ENCODE data around the gene MSI1.
A peak's percentile ranks its signal among the peaks of the same experiment; 100 is the strongest.

Gene MSI1

DNA sequence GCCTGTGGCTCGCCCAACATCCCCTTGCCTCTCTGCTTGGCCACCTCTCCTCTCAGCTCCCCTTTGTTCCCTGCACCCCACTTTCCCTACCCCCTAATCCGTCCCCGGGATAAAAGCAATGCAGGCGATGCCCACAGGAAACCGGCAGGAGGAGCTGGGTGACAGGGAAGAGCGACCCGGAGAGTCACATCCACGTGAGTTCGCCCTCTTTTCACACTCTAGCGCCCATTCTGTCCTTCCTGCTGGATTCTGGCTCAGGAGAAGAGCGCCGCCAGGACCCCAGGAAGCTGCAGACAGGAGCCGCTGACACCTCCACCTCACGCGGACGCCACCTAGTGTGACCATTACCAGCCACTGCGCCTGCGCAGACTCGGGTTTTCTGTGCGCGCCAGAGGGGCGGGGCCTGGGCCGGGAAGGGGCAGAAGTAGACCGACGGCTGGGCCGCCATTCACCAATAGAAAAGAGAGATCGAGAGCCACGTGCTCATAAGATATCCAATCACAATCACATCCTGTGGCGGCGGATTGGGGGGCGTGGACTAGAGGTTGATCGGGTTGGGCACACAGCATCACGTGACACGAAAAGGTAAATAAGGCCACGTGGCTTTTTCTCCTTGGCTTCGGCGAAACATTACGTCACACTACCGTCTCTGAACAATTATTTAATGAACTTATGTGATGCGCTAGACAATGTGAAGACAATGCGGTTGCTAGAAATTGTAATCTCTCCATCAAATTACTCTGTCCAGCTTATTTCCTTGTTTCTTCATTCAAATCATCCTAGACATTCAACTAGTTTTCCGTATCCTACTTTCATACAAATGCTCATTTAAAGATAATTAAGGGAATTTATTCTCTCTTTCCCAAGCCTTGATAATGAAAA lies 51.5 kb downstream of the MSI1 start:
- peak; percentile 99 for DNase-seq

DNA sequence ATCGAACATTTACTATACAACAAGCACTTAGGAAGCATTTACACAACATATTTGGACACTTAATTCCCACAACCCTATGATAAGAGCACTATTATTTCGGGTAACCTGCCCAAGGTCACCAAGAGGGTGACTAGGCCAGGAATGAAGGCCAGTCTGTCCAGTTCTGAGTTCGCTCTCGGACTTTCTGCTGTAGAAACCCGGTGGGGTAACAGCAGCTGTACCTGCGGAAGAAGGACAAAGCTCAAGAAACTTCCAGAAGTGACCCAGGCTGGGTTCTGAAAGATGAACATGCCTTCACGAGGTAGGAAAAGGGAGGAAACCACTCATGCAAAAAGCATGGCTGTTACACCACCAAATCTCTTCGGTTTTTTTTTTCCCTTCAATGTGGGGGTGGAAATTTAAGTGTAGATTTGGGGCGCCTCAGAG lies 52.2 kb downstream of the MSI1 start:
- no peak for DNase-seq

DNA sequence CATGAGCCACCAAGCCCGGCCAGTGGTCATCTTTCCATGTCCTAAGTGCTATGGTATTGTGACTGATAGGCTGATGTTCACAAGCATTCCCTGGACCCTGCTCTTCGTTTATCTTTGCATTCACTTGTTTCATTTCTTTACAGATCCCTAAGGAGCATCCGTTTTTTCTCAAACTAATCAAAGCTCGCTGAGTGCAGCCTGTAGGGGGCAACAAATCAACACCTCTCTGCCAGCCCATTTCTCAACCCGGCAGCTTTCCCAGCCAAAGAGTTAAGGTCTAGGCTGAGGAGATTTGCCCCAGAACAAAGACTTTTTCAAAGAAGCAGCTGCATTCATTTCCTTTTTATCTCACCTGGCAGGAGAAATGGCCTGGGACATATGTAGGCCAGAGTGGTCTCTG lies 54.7 kb downstream of the MSI1 start:
- no peak for DNase-seq

DNA sequence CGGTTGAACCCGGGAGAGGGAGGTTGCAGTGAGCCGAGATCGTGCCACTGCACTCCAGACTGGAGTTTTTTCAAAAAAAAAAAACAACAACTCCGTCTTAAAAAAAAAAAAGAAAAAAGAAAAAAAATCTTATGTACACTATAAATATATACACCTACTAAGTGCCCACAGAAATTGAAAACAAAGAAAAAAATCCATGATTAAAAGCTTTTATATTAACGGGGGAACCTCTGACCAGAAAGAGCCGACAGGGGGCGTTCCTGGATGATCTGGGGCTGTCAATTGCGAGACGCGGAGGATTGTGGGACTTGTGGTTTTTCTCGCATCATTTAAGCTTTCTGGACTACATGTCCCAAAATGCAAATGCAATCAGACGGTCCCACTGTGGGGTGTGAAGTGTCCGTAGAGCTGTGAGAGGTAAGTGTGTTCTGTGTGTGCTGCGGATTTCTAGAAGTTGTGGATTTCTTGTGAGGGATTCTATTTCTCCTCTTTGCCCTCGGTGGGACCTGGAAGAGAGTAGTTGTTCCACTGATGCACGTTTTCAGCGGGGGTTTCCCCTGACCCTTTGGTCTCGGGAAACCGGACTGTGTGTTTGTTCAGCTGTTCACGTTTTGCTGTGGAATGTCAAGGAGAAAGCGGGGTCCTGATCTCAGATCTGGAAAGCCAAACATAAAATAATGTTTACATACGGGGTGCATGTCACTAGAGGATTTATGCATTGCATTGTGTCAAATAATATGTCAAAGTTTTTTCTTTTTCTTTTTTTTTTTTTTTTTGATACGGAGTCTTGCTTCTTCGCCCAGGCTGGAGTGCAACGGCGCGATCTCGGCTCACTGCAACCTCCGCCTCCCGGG lies 66.8 kb downstream of the MSI1 start, which contains the start of gene SIRT4:
Gene SIRT4, plus strand, starts transcription at position 360 of the 854 bp plus-strand sequence. CDS start 1,241 bp downstream, outside the sequence.
- DNase-seq, result peak; percentile 88

DNA sequence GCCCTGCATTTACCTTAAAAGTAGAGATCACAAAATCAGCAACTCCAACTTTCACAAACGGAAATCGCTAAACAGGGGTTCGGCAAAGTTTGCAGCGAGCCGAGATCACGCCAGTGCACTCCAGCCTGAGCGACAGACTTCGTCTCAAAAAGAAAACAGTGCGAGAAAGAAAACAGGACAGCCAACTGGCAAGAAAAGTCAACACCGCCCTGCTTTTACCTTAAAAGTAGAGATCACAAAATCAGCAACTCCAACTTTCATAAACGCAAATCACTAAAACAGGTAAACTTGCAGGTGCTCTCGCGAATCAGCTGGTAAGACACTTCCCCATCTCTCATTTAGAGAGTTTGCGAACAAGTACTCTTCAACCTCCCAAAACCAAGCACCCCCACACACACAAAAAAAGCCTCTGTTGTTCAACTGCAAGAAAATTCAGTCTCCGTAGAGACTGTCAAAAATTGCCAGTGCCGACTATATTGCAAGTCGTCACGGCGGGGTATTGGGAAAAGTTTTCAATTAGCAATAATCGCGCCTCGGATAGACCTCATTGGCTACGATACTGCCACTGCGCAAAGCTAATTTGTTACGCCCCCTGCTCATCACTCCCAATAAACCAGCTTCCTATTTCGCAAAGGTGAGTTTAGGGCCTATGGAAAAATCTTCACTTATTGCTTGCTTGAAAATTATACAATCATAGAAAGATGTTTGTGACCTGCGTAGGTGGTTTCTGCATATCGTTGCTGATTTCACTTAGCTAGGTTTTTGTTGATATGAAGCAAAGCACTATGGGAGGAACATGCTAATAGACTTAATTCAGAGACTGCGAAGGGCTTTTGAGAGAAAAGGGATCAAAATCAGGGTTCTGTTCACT lies 76.1 kb downstream of the MSI1 start, which contains the start of gene RNU4-1:
Gene RNU4-1, minus strand, starts transcription at position 577 of the 871 bp plus-strand sequence.
- DNase-seq, result peak; percentile 90

DNA sequence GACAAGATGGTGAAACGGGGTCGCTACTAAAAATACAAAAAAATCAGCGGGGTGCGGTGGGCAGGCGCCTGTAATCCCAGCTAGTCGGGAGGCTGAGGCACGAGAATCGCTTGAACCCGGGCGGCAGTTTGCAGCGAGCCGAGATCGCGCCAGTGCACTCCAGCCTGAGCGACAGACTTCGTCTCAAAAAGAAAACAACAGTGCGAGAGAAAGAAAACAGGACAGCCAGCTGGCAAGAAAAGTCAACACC lies 76.6 kb downstream of the MSI1 start:
- DNase-seq, result no peak

Measured in NCI-H2171 (cell line).